HepG2 (cell line): ENCODE data around the gene SLC10A1. TPM values are rescaled to one million over a fixed set of nuclear protein-coding genes. Genes with fewer than 3 reads are reported as not detected.

Experiments
- CHD4 ChIP-seq: fragments of 200-600 bp; sonication (generic); IDR thresholded peaks from 2 replicates; pipeline ENCODE4 v1.7.0; 2017; ENCODE audit warnings: mild to moderate bottlenecking, low read length, borderline replicate concordance
- GABPB1 ChIP-seq: IDR thresholded peaks from 2 replicates; pipeline ENCODE4 v1.6.1; 2016; ENCODE audit warnings: mild to moderate bottlenecking, missing genetic modification reagents, moderate library complexity, missing compliant biosample characterization
- HHEX ChIP-seq: IDR thresholded peaks from 2 replicates; pipeline ENCODE4 v1.6.1; 2016; ENCODE audit warnings: control low read depth
- RXRA ChIP-seq: sonication (generic); formaldehyde crosslinking; IDR thresholded peaks from 2 replicates; pipeline ENCODE4 v1.5.1; 2020; ENCODE audit warnings: missing genetic modification reagents
- SALL1 ChIP-seq: sonication (generic); formaldehyde crosslinking; IDR thresholded peaks from 2 replicates; pipeline ENCODE4 v1.8.0; 2022; ENCODE audit warnings: mild to moderate bottlenecking, missing genetic modification reagents
- SP1 ChIP-seq, 2 experiments: fragments of 450-650 bp in 1 of 2; sonication (generic) in 1 of 2; formaldehyde crosslinking in 1 of 2; IDR thresholded peaks; 2 replicates each; pipeline versions ENCODE4 v1.4.0 to v1.6.1; 2016 to 2020; ENCODE audit warnings: missing genetic modification reagents in 1 of 2
- ZMYM3 ChIP-seq: sonication (generic); formaldehyde crosslinking; IDR thresholded peaks from 2 replicates; pipeline ENCODE4 v1.5.1; 2020; ENCODE audit warnings: mild to moderate bottlenecking, missing genetic modification reagents
- polyA plus RNA-seq, 8 experiments: library from polyadenylated mRNA; depleted of rRNA in 3 of 8; stranded (reverse) in 7 of 8; unstranded in 1 of 8; fragments of >200 nt; fragmentation: Illumina TruSeq in 4 of 8; extraction: Trizol in 4 of 8; gene quantifications; 2 replicates each; pipeline versions ENCODE4 v1.2.1 to v1.2.3, GENCODE V29; 2011 to 2016; ENCODE audit warnings: low read depth in 4 of 8, missing spikeins in 1 of 8, mixed read lengths in 1 of 8; ENCODE audit not compliant: insufficient read depth in 1 of 8
- total RNA-seq, 5 experiments: library from RNA; depleted of rRNA; stranded (reverse); fragments of >200 nt; fragmentation: Illumina TruSeq; extraction: Trizol; gene quantifications; 2 replicates each; pipeline ENCODE4 v1.2.3, GENCODE V29; 2016; ENCODE audit warnings: low read depth in 1 of 5
- TF ChIP-seq, protein P1 (sequence below): sonication (generic); formaldehyde crosslinking; IDR thresholded peaks from 2 replicates; pipeline ENCODE4 v1.5.1; 2020; ENCODE audit warnings: mild to moderate bottlenecking, missing genetic modification reagents, moderate library complexity
- TF ChIP-seq, protein P2 (sequence below): IDR thresholded peaks from 2 replicates; pipeline ENCODE4 v1.6.1; 2012; ENCODE audit warnings: inconsistent platforms
- TF ChIP-seq, protein P3 (sequence below), 2 experiments: sonication (generic) in 1 of 2; formaldehyde crosslinking in 1 of 2; IDR thresholded peaks; 2 replicates each; pipeline versions ENCODE4 v1.4.0 to v1.6.1; 2018 to 2020; ENCODE audit warnings: missing genetic modification reagents in 2 of 2, borderline replicate concordance in 1 of 2, low read depth in 1 of 2, mild to moderate bottlenecking in 1 of 2, missing biosample characterization in 1 of 2
- TF ChIP-seq, protein P4 (sequence below): sonication (generic); formaldehyde crosslinking; IDR thresholded peaks from 2 replicates; pipeline ENCODE4 v1.4.0; 2020; ENCODE audit warnings: mild to moderate bottlenecking, missing genetic modification reagents
- TF ChIP-seq, protein P5 (sequence below): IDR thresholded peaks from 2 replicates; pipeline ENCODE4 v1.6.1; 2016; ENCODE audit warnings: low read depth, borderline replicate concordance
- TF ChIP-seq, protein P6 (sequence below), 2 experiments: sonication (generic) in 1 of 2; formaldehyde crosslinking in 1 of 2; IDR thresholded peaks; 2 replicates each; pipeline versions ENCODE4 v1.6.1 to v1.9.0; 2014 to 2022; ENCODE audit warnings: antibody characterized with exemption in 1 of 2, borderline replicate concordance in 1 of 2, inconsistent platforms in 1 of 2, low read depth in 1 of 2, missing genetic modification reagents in 1 of 2
- TF ChIP-seq, protein P7 (sequence below): IDR thresholded peaks from 2 replicates; pipeline ENCODE4 v1.6.1; 2016
- TF ChIP-seq, protein P8 (sequence below): IDR thresholded peaks from 2 replicates; pipeline ENCODE4 v1.6.1; 2016; ENCODE audit warnings: low read depth, control low read depth

The SLC10A1 gene
- total and polyA plus RNA-seq, 2 of the 13 experiments (the other 11 are each of a cell fraction or from before 2014, with no cell fraction given): 0.17 TPM; not detected in 1

DNA sequence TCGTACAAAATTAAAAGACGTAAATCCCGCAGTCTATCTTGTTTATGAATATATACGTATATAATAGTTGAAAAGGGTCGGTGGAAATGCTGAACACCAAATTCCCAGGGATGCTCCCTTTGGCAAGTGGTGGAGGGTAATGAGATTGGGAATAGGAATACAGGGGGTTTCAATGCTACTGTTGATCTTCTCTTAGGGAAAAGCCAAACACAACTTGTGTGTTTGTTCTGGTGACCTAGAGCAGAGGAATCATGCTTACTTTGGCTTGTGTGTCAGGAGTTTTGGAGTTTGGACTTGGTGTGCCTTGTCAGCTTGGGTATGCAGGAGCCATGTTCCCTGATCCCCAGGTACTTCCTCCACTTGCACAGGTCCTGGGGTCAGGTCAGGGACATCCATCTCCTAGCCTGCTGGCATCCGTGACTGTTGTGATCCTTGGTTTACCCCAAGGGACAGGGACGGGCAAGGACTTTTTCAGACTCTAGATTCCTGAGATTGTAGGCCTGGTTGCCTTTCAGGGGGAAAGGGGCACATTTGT, 4.1 kb downstream of the SLC10A1 start (continued):
- TF ChIP-seq SP1 (IDR thresholded peaks at IDR 0.05) (no peak), SP1 (CRISPR knock-in tag; IDR thresholded peaks at IDR 0.05) (peak; percentile 24; the same call in 1 of the 2 replicates), GABPB1 (CRISPR knock-in tag) (peak; percentile 28; the same call in 1 of the 2 replicates), SALL1 (peak; percentile 89), HHEX (CRISPR knock-in tag) (peak; percentile 49; the same call in 1 of the 2 replicates), RXRA (CRISPR knock-in tag) (peak; percentile 79; the same call in 1 of the 2 replicates), CHD4 (peak; percentile 71; the same call in 1 of the 2 replicates), ZMYM3 (peak; percentile 76; the same call in 1 of the 2 replicates)
- TF ChIP-seq, protein P1, sequence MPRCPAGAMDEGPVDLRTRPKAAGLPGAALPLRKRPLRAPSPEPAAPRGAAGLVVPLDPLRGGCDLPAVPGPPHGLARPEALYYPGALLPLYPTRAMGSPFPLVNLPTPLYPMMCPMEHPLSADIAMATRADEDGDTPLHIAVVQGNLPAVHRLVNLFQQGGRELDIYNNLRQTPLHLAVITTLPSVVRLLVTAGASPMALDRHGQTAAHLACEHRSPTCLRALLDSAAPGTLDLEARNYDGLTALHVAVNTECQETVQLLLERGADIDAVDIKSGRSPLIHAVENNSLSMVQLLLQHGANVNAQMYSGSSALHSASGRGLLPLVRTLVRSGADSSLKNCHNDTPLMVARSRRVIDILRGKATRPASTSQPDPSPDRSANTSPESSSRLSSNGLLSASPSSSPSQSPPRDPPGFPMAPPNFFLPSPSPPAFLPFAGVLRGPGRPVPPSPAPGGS (CRISPR knock-in tag): 0 out of 2 replicates have a peak, but pooled peaks have one; percentile 33
- TF ChIP-seq, protein P2, sequence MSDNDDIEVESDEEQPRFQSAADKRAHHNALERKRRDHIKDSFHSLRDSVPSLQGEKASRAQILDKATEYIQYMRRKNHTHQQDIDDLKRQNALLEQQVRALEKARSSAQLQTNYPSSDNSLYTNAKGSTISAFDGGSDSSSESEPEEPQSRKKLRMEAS: no peak; the same call in none of the 2 replicates
- TF ChIP-seq, protein P3, sequence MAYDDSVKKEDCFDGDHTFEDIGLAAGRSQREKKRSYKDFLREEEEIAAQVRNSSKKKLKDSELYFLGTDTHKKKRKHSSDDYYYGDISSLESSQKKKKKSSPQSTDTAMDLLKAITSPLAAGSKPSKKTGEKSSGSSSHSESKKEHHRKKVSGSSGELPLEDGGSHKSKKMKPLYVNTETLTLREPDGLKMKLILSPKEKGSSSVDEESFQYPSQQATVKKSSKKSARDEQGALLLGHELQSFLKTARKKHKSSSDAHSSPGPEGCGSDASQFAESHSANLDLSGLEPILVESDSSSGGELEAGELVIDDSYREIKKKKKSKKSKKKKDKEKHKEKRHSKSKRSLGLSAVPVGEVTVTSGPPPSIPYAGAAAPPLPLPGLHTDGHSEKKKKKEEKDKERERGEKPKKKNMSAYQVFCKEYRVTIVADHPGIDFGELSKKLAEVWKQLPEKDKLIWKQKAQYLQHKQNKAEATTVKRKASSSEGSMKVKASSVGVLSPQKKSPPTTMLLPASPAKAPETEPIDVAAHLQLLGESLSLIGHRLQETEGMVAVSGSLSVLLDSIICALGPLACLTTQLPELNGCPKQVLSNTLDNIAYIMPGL (CRISPR knock-in tag; IDR thresholded peaks at IDR 0.05; ENCODE audit: borderline replicate concordance in 1 of 2, low read depth in 1 of 2): no peak
- TF ChIP-seq, protein P4, sequence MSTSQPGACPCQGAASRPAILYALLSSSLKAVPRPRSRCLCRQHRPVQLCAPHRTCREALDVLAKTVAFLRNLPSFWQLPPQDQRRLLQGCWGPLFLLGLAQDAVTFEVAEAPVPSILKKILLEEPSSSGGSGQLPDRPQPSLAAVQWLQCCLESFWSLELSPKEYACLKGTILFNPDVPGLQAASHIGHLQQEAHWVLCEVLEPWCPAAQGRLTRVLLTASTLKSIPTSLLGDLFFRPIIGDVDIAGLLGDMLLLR: no peak
- TF ChIP-seq, protein P5, sequence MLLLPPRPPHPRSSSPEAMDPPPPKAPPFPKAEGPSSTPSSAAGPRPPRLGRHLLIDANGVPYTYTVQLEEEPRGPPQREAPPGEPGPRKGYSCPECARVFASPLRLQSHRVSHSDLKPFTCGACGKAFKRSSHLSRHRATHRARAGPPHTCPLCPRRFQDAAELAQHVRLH (CRISPR knock-in tag): peak; percentile 69; the same call in 1 of the 2 replicates
- TF ChIP-seq, protein P6, sequence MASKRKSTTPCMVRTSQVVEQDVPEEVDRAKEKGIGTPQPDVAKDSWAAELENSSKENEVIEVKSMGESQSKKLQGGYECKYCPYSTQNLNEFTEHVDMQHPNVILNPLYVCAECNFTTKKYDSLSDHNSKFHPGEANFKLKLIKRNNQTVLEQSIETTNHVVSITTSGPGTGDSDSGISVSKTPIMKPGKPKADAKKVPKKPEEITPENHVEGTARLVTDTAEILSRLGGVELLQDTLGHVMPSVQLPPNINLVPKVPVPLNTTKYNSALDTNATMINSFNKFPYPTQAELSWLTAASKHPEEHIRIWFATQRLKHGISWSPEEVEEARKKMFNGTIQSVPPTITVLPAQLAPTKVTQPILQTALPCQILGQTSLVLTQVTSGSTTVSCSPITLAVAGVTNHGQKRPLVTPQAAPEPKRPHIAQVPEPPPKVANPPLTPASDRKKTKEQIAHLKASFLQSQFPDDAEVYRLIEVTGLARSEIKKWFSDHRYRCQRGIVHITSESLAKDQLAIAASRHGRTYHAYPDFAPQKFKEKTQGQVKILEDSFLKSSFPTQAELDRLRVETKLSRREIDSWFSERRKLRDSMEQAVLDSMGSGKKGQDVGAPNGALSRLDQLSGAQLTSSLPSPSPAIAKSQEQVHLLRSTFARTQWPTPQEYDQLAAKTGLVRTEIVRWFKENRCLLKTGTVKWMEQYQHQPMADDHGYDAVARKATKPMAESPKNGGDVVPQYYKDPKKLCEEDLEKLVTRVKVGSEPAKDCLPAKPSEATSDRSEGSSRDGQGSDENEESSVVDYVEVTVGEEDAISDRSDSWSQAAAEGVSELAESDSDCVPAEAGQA (IDR thresholded peaks at IDR 0.05; ENCODE audit: low read depth): peak; percentile 32; the same call in 1 of the 2 replicates
- TF ChIP-seq, protein P6 (CRISPR knock-in tag; IDR thresholded peaks at IDR 0.05; ENCODE audit: borderline replicate concordance): no peak
- TF ChIP-seq, protein P7, sequence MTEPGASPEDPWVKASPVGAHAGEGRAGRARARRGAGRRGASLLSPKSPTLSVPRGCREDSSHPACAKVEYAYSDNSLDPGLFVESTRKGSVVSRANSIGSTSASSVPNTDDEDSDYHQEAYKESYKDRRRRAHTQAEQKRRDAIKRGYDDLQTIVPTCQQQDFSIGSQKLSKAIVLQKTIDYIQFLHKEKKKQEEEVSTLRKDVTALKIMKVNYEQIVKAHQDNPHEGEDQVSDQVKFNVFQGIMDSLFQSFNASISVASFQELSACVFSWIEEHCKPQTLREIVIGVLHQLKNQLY (CRISPR knock-in tag): peak; percentile 61; the same call in 1 of the 2 replicates
- TF ChIP-seq, protein P8, sequence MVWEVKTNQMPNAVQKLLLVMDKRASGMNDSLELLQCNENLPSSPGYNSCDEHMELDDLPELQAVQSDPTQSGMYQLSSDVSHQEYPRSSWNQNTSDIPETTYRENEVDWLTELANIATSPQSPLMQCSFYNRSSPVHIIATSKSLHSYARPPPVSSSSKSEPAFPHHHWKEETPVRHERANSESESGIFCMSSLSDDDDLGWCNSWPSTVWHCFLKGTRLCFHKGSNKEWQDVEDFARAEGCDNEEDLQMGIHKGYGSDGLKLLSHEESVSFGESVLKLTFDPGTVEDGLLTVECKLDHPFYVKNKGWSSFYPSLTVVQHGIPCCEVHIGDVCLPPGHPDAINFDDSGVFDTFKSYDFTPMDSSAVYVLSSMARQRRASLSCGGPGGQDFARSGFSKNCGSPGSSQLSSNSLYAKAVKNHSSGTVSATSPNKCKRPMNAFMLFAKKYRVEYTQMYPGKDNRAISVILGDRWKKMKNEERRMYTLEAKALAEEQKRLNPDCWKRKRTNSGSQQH: peak; percentile 34; the same call in 1 of the 2 replicates
